HG03159 (cell line): ENCODE results near the gene TNFRSF25.

Experiments used
- ATAC-seq: cut with Tn5 transposase; IDR thresholded peaks from one replicate; pipeline ENCODE4 v1.9.1; 2021; ENCODE audit warnings: mild to moderate bottlenecking, moderate library complexity; ENCODE audit not compliant: unreplicated experiment

The TNFRSF25 gene

GRCh38 chr1:6488602-6489382, 22.8 kb upstream of the TNFRSF25 start:
- no peak for ATAC-seq

DNA sequence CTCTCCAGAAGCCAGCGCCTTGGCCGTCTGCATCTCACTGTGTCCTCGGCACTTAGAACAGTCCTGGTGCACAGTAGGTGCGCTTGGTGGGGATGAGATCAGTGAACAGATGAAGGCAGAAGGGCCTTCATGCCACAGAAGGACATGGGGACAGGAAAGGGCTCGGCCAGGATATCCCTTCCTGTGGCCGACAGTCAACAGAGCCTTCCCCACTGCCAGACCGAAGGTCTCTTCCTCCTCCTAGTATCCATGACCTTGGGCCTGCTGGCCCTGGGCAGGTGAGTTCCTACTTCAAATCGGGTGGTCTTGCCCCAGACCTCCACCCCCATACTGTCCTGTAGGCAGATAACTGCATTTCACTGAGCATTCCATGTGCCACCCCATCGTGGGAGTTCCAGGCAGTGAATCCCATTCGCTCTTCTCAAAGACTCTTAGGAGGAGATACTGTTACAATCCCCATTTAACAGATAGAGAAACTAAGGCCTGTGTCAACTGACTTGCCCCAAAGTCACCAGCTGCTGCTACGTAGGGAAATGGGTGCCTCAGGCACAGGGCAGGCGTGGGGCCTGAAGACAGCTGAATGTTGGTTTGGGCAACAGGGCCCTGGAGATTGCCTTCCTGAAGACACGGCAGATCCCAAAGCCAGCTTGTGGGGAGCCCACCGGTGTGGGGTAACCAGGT, 22.0 kb upstream of the TNFRSF25 start:
- ATAC-seq: no peak

DNA sequence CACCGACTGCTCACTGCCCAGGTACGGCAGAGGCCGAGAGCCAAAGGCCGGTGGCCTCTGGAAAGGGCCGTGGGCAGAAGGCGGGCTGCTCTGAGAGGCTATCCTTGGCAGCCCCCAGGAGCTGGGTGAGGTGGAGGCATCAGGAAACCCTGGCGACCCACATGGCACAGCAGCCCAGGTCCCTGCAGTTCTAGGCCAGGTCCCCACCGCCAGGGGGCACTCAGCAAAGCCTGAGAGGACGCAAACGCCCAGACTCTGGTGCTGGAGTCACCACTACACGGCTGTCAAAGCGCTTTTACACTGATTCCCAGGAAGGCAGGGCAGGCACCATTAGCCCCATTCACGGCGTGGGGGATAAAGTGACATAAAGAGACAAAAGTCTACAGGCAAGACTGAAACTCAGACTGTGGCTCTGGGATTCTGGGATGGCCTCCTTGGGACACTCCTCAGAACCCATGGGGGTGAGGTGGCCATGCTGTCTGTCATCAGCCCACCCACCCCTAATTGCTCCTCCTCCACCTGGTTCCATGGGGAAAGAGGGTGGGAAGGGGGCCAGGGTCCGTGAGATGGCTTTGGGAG, 20.5 kb upstream of the TNFRSF25 start:
- peak; percentile 48 for ATAC-seq

DNA sequence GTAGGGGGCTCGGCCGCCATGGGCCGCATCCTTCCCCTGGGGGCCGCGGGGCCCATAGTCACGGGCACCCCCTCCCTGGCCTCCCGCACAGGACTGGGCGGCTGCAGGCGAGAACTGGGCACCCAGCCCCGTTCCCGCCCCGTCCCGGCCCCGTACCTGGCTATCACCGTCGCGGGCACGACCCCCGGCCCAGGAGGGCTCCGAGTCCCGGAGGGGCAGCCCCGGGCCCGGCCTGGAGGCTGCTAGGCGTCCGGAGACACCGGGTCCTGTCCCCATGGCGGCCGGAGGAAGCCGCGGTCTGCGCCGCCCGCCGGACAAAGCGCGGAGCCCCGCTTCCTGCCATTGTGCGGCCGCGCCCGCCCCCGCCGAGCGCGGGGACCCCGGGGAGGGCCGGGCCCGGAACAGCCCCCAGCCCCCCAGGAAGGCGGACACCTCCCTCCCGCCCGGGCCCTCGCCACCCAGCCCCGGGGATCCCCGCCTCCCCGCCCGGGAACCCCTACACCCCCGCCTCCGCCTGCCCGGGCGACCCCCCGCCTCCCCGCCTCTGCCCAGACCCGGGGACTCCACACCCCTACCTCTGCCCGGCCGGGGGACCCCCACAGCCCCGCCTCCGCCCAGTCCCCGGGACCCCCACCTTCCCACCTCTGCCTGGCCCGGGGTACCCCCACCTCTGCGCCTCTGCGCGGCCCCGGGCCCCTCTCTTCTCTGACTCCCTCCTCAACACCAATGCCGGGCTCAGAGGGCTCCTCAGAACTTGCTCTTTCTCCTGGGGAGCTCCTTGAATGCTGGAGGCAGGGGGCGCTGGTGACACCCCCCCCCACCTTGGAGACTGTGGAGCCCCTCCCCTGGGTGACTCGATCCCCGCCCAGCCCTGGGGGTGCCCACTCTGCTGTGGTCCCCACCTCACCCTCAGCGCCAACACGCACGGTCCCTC, 19.5 kb upstream of the TNFRSF25 start:
- ATAC-seq: no peak

- ATAC-seq: no peak
Measured at GRCh38 chr1:6484826-6485167, 18.8 kb upstream of the TNFRSF25 start.

- no peak for ATAC-seq
Measured at GRCh38 chr1:6483761-6484117, 17.8 kb upstream of the TNFRSF25 start.

DNA sequence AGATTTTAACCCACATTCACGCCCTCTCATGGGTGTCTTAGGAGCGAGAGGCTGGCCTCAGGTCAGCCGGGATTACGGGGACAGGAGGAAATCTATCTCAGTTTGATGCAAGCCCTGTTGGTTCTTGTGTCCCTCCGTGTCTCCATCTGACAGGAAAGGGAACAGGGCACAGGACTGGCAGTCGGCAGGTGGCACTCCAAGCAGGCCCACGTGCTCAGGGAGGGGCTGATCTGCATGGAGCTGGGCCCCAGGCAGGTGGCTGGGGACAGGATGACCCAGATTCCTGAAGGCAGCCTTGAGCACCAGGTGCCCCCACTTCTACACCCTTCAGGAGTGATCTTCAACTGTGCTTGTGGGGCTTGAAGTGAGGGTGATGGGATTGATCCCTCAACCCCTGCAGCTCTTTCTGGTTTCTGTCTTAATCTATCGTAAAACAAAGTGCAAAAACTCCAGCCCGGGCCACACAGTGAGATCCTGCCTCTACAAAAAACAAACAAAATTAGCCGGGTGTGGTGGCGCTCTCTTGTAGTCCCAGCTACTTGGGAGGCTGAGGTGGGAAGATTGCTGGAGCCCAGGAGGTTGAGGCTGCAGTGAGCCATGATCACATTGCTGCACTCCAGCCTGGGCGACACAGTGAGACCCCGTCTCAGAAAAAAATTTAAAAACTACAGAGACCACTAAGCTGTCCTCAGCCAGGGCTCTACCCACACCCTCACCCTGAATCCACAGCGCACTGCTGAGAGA, 17.2 kb upstream of the TNFRSF25 start:
- no peak for ATAC-seq

DNA sequence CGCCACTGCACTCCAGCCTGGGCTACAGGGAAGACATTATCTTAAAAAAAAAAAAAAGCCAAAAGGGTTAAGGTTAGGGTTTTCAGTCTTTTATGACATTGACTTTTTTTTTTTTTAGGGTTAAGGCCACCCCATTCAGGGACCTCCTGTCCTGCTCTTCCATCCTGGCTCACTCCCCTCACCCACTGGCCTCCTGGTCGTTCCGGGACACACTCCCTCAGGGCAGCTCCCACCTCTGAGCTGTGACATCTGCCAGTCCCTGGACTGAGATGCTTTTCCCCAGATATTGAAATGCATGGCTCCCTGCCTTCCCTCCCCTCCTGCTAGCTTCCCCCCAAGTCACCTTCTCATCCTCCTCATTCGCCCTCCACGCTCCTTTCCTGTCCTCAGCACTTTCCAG, 15.8 kb upstream of the TNFRSF25 start:
- no peak for ATAC-seq

DNA sequence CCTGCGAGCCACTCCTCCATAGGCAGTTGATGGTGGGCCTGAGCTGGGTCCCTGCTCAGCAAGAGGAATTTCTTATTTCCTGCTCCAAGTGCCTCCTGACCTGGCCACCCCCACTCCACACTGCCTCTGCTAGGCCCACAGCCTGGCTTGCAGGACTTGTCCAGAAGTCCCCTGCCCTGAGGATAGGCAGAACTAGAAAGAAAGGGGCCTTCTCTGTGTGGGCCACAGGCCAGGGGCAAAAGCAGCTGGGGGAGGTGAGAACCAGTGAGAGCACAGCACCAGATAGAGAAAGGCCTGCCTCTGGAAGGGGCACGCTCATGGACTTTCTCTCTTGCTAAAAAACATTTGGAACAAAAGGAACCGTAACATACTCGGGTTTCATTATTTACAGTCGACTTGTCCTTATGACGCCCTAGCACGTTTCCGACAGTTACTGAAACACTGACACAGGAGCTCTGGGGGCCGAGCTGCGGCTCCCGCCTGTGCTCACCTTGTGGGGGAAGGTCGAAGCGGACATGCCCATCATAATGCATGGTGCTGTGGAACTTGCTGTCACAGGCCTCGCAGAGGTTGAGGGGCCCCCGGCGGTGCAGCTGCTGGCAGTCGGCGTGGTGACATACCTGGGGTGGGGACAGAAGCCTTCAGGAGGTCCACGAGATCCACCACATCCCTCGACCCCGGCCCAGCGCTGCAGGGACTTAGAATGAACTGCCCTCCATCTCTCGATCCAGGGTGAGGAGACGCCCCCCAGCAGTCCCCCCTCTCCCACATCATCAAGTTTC, 11.3 kb upstream of the TNFRSF25 start:
- no peak for ATAC-seq

DNA sequence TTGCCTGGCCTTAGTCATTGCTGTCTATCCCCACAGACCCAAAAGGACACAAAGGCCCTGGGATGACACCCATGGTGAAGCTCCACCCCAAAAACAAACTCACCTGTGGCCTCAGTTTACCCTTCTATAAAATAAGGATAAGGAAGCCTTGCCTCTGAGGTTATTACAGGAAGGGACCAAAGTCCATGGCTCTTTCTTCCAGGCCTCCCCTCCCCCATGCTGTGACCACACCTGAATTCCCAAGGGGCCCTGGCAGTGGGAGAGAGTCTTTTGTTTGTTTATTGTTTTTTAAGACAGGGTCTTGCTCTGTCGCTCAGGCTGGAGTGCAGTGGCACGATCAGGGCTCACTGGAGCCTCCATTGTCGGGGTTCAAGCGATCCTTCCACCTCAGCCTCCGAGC, 10.5 kb upstream of the TNFRSF25 start:
- ATAC-seq: no peak

DNA sequence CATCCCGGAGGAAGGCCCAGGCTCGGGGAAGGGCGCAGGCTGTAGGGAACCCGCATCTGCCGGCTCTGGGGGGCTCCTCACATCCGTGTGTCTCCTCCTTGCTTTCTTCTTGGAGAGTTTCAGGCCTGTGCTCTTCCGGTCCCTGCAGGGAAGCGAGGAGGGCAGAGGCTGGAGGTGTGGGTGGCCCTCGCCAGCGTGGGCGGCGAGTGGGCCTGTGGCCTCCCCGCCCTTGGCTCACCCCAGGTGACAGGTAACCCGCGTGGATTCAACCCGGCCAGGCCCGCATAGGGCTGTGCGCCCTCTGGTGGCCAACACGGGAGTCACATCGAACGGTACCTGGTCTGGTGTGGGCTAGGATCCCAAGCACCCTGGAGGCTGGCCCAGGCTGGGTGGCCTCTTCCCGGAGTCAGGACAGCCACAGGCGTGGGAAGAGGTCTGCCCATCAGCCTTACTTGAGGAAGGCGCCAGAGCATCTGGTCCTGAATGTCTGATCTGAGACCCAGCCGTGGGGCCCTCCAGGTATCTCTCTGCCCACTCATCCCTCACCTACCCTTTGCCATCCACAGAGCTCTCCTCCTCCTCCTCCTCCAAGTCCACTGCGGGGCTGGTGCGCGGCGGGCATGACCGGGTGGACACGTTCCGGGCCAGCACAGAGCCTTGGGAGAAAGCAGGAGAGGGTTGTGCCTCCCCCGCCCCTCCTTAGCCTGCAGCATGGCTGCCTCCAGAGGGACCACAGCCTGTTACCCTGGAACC, 9.6 kb upstream of the TNFRSF25 start:
- peak; percentile 68 for ATAC-seq

GRCh38 chr1:6474815-6475282, 8.9 kb upstream of the TNFRSF25 start:
- ATAC-seq: no peak

GRCh38 chr1:6473974-6474814, 8.2 kb upstream of the TNFRSF25 start:
- ATAC-seq: no peak

- ATAC-seq: no peak
Measured at GRCh38 chr1:6473156-6473555, 7.2 kb upstream of the TNFRSF25 start.

- ATAC-seq: no peak
Measured at GRCh38 chr1:6472391-6472790, 6.4 kb upstream of the TNFRSF25 start.

DNA sequence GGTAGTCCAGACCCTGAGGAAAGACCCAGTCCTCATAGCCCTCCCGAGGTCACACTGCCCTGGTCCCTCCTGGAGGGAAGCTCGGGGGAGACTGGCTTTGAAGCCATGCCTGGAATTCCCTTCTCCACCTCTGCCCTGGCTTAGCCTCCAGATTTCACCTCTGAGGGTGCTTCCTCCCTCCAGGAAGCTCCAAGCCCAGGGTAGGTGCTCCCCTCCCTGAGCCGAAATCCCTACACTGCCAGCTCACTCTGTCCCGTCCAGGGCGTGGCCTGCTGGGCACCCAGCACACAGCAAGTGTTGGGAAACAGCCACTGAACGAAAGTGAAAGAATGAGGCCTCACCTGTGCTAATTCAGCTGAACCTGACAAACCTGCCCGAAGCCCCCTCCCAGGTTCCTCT, 6.0 kb upstream of the TNFRSF25 start:
- no peak for ATAC-seq

DNA sequence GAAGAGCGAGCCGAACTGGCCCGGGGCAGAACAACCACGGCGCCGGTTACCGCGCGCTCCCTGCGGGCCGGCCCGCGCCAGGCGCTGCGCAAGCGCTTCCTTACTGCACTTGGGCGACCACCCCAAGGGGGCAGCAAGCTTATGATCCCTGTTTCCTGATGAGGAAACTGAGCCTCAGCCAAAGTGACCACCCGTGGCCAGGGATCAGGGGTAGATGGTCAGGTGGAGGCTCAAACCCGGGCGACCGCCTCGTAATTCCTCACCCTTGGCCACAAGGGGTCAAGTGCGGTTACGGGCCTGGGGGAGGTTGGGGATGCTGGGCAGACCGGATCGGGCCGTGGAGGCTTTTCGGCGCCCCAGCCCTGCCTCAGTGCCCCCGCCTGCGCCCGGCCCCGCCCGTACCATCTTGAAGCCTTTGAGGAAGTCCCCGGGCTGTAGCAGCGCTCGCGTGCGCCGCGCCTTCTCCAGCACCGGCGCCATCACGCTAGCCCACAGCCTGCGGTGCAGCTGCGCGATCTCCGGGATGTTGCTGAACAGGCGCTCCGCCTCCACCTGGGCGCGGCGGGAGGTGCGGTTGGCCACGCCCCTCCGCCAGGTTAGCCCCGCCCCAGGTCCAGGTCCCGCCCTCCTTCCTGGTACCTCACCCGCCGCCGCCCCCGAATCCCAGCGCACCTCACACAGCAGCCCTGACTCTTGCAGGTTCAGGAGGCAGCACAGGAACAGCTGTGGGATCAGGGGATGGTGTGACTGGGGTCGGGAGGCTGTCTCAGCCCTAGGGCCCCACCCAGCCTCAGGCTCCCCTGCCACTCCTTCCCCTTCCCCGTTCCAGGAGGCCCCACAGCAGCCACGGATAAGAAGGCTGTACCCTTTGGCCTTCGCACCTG, 5.4 kb upstream of the TNFRSF25 start:
- no peak for ATAC-seq
